Measurements from ENCODE around the gene PROB1.
"Not testable (repeated sequence)": the region's sequence is repeated elsewhere in the genome, so short reads cannot be mapped to it uniquely, and the experiment has no call there.

The PROB1 gene

GRCh38 chr5:139418793-139419192 is 23.9 kb upstream of the PROB1 start:
- Mint-ChIP-seq H3K27me3 (no peaks in the 10 kb centered on the region), H3K4me3 (no peak overlapping the region), H3K9me3 (ENCODE audit: low read depth) (no peaks in the 10 kb centered on the region), H3K27ac (no peak overlapping the region), H3K4me1 (ENCODE audit: low read depth) (peaks cover 31% of the 10 kb centered on the region), H3K36me3 (peaks cover 16% of the 10 kb centered on the region)

GRCh38 chr5:139417214-139417613 is 22.3 kb upstream of the PROB1 start:
- H3K9me3 Mint-ChIP-seq (ENCODE audit: low read depth), result no peaks in the 10 kb centered on the region
- peaks cover 31% of the 10 kb centered on the region for H3K4me1 Mint-ChIP-seq (ENCODE audit: low read depth)
- H3K27me3 Mint-ChIP-seq, result no peaks in the 10 kb centered on the region

GRCh38 chr5:139416651-139417050 is 21.7 kb upstream of the PROB1 start:
- Mint-ChIP-seq H3K4me1 (ENCODE audit: low read depth) (peaks cover 30% of the 10 kb centered on the region), H3K9me3 (ENCODE audit: low read depth) (no peaks in the 10 kb centered on the region), H3K27ac (peak overlapping the region; percentile 86), H3K4me3 (no peak overlapping the region), H3K27me3 (no peaks in the 10 kb centered on the region), H3K36me3 (peaks cover 21% of the 10 kb centered on the region)

More at GRCh38 chr5:139417214-139417613, 22.3 kb upstream of the PROB1 start:
- Mint-ChIP-seq H3K36me3 (peaks cover 18% of the 10 kb centered on the region), H3K27ac (no peak overlapping the region), H3K4me3 (no peak overlapping the region)

- H3K27me3 Mint-ChIP-seq, result no peaks in the 10 kb centered on the region
- no peaks in the 10 kb centered on the region for H3K9me3 Mint-ChIP-seq (ENCODE audit: low read depth)
- peaks cover 30% of the 10 kb centered on the region for H3K4me1 Mint-ChIP-seq (ENCODE audit: low read depth)
- peak overlapping the region; percentile 86 for H3K27ac Mint-ChIP-seq
- peaks cover 26% of the 10 kb centered on the region for H3K36me3 Mint-ChIP-seq
- peak overlapping the region; percentile 46 for H3K4me3 Mint-ChIP-seq
These were observed 21.0 kb upstream of the PROB1 start for GRCh38 chr5:139415869-139416268.

- Mint-ChIP-seq H3K4me1 (ENCODE audit: low read depth) (peaks cover 30% of the 10 kb centered on the region), H3K36me3 (peaks cover 26% of the 10 kb centered on the region), H3K4me3 (peak overlapping the region; percentile 66), H3K27me3 (no peaks in the 10 kb centered on the region), H3K27ac (peak overlapping the region; percentile 86), H3K9me3 (ENCODE audit: low read depth) (no peaks in the 10 kb centered on the region)
These were observed 20.4 kb upstream of the PROB1 start for GRCh38 chr5:139415221-139415861.

GRCh38 chr5:139414581-139415130 is 19.8 kb upstream of the PROB1 start:
- H3K4me1 Mint-ChIP-seq (ENCODE audit: low read depth), result peaks cover 30% of the 10 kb centered on the region
- no peaks in the 10 kb centered on the region for H3K27me3 Mint-ChIP-seq
- H3K4me3 Mint-ChIP-seq, result peak overlapping the region; percentile 66
- H3K9me3 Mint-ChIP-seq (ENCODE audit: low read depth), result no peaks in the 10 kb centered on the region
- H3K36me3 Mint-ChIP-seq, result peaks cover 28% of the 10 kb centered on the region
- H3K27ac Mint-ChIP-seq, result peak overlapping the region; percentile 86

GRCh38 chr5:139413963-139414362 is 19.1 kb upstream of the PROB1 start:
- Mint-ChIP-seq H3K36me3 (peaks cover 28% of the 10 kb centered on the region), H3K27ac (peak overlapping the region; percentile 86), H3K27me3 (no peaks in the 10 kb centered on the region), H3K4me1 (ENCODE audit: low read depth) (peaks cover 30% of the 10 kb centered on the region), H3K9me3 (ENCODE audit: low read depth) (no peaks in the 10 kb centered on the region), H3K4me3 (peak overlapping the region; percentile 3)

GRCh38 chr5:139413153-139413552 is 18.2 kb upstream of the PROB1 start:
- H3K9me3 Mint-ChIP-seq (ENCODE audit: low read depth), result no peaks in the 10 kb centered on the region
- peaks cover 26% of the 10 kb centered on the region for H3K36me3 Mint-ChIP-seq
- H3K27ac Mint-ChIP-seq, result no peak overlapping the region
- peaks cover 30% of the 10 kb centered on the region for H3K4me1 Mint-ChIP-seq (ENCODE audit: low read depth)
- H3K27me3 Mint-ChIP-seq, result no peaks in the 10 kb centered on the region
- no peak overlapping the region for H3K4me3 Mint-ChIP-seq

GRCh38 chr5:139410993-139411828 is 16.3 kb upstream of the PROB1 start:
- Mint-ChIP-seq H3K27me3 (no peaks in the 10 kb centered on the region), H3K4me3 (no peak overlapping the region), H3K9me3 (ENCODE audit: low read depth) (no peaks in the 10 kb centered on the region), H3K4me1 (ENCODE audit: low read depth) (peaks cover 30% of the 10 kb centered on the region), H3K36me3 (peaks cover 23% of the 10 kb centered on the region), H3K27ac (no peak overlapping the region)

- H3K9me3 Mint-ChIP-seq (ENCODE audit: low read depth), result no peaks in the 10 kb centered on the region
- H3K4me1 Mint-ChIP-seq (ENCODE audit: low read depth), result peaks cover 22% of the 10 kb centered on the region
- H3K27ac Mint-ChIP-seq, result no peak overlapping the region
- H3K27me3 Mint-ChIP-seq, result no peaks in the 10 kb centered on the region
- H3K4me3 Mint-ChIP-seq, result no peak overlapping the region
- peaks cover 22% of the 10 kb centered on the region for H3K36me3 Mint-ChIP-seq
These were observed 15.5 kb upstream of the PROB1 start for GRCh38 chr5:139410121-139410992.

GRCh38 chr5:139409116-139409515 is 14.2 kb upstream of the PROB1 start:
- not testable (repeated sequence) for H3K9me3 Mint-ChIP-seq (ENCODE audit: low read depth); H3K27me3 Mint-ChIP-seq; H3K4me3 Mint-ChIP-seq; H3K27ac Mint-ChIP-seq
- H3K36me3 Mint-ChIP-seq, result peaks cover 19% of the 10 kb centered on the region
- peaks cover 17% of the 10 kb centered on the region for H3K4me1 Mint-ChIP-seq (ENCODE audit: low read depth)

GRCh38 chr5:139408191-139408590 is 13.3 kb upstream of the PROB1 start:
- peaks cover 19% of the 10 kb centered on the region for H3K4me1 Mint-ChIP-seq (ENCODE audit: low read depth)
- H3K36me3 Mint-ChIP-seq, result peaks cover 14% of the 10 kb centered on the region
- no peak overlapping the region for H3K4me3 Mint-ChIP-seq
- H3K27me3 Mint-ChIP-seq, result no peaks in the 10 kb centered on the region
- H3K9me3 Mint-ChIP-seq (ENCODE audit: low read depth), result no peaks in the 10 kb centered on the region
- no peak overlapping the region for H3K27ac Mint-ChIP-seq

GRCh38 chr5:139407517-139407916 is 12.6 kb upstream of the PROB1 start:
- Mint-ChIP-seq H3K36me3 (peaks cover 11% of the 10 kb centered on the region), H3K9me3 (ENCODE audit: low read depth) (no peaks in the 10 kb centered on the region), H3K27me3 (no peaks in the 10 kb centered on the region), H3K4me3 (no peak overlapping the region), H3K27ac (no peak overlapping the region), H3K4me1 (ENCODE audit: low read depth) (peaks cover 26% of the 10 kb centered on the region)

- Mint-ChIP-seq H3K27ac (no peak overlapping the region), H3K27me3 (no peaks in the 10 kb centered on the region), H3K9me3 (ENCODE audit: low read depth) (no peaks in the 10 kb centered on the region), H3K4me1 (ENCODE audit: low read depth) (peaks cover 29% of the 10 kb centered on the region), H3K4me3 (no peak overlapping the region), H3K36me3 (peaks cover 10% of the 10 kb centered on the region)
These were observed 12.1 kb upstream of the PROB1 start for GRCh38 chr5:139406963-139407362.
